Tibial artery (tissue), 4 donors: Measurements from ENCODE around the gene APLP2.
"Not testable (repeated sequence)": the region's sequence is repeated elsewhere in the genome, so short reads cannot be mapped to it uniquely, and the experiment has no call there.

Source experiments
- DNase-seq, 2 donors: peaks; one replicate each; pipeline ENCODE4 v3.0.0-alpha.2; 2019
- H3K27ac ChIP-seq, 2 donors: fragments of 200-600 bp; sonication (generic) in 1 of 2; 1 replicate in 1 of 2; 2 replicates in 1 of 2; pipeline ENCODE4 v1.5.1; 2018 to 2019; ENCODE audit warnings: mild to moderate bottlenecking in 1 of 2
- H3K27me3 ChIP-seq, 2 donors: fragments of 200-600 bp; sonication (generic) in 1 of 2; one replicate each; pipeline versions ENCODE4 v1.5.1 to v1.6.0; 2016 to 2019
- H3K36me3 ChIP-seq, 3 donors: fragments of 200-600 bp; sonication (generic) in 2 of 3; one replicate each; pipeline ENCODE4 v1.5.1; 2016 to 2019; ENCODE audit warnings: mild to moderate bottlenecking in 2 of 3
- H3K4me1 ChIP-seq, 4 donors: fragments of 200-600 bp; sonication (generic) in 2 of 4; 1 replicate in 3 of 4; 2 replicates in 1 of 4; pipeline ENCODE4 v1.5.1; 2016 to 2019
- H3K4me3 ChIP-seq, 2 donors: fragments of 200-600 bp; sonication (generic) in 1 of 2; 1 replicate in 1 of 2; 2 replicates in 1 of 2; pipeline ENCODE4 v1.5.1; 2018 to 2019; ENCODE audit warnings: mild to moderate bottlenecking in 2 of 2
- H3K9me3 ChIP-seq, 3 donors: fragments of 200-600 bp; sonication (generic) in 1 of 3; one replicate each; pipeline ENCODE4 v1.5.1; 2016 to 2019
- intact Hi-C: fragments of 100-400 bp; cut with DNase I; formaldehyde crosslinking; loops from one replicate; pipeline ENCODE4 v1.15.0; 2023; ENCODE audit warnings: low total_unique reads
- TF ChIP-seq, protein P1 (sequence below), 2 experiments: fragments of 200-600 bp in 1 of 2; fragments of 450-650 bp in 1 of 2; IDR thresholded peaks; one replicate each; pipeline ENCODE4 v1.5.1; 2017 to 2019; ENCODE audit warnings: antibody characterized with exemption in 2 of 2, mild to moderate bottlenecking in 1 of 2, moderate library complexity in 1 of 2

The APLP2 gene

GRCh38 chr11:130102301-130103249, 32.9 kb downstream of the APLP2 start:
- Histone ChIP-seq H3K4me3 (no peak overlapping the region), H3K36me3 (no peaks in the 10 kb centered on the region), H3K9me3 (no peaks in the 10 kb centered on the region), H3K4me1 (peaks cover 0 to 36% (median 20%) of the 10 kb centered on the region in 4 donors), H3K27ac (peak overlapping the region in 1 of 2 donors; percentile 11), H3K27me3 (no peaks in the 10 kb centered on the region)
- intact Hi-C loops: no loop called here
- no peak for DNase-seq
- TF ChIP-seq, protein P1, sequence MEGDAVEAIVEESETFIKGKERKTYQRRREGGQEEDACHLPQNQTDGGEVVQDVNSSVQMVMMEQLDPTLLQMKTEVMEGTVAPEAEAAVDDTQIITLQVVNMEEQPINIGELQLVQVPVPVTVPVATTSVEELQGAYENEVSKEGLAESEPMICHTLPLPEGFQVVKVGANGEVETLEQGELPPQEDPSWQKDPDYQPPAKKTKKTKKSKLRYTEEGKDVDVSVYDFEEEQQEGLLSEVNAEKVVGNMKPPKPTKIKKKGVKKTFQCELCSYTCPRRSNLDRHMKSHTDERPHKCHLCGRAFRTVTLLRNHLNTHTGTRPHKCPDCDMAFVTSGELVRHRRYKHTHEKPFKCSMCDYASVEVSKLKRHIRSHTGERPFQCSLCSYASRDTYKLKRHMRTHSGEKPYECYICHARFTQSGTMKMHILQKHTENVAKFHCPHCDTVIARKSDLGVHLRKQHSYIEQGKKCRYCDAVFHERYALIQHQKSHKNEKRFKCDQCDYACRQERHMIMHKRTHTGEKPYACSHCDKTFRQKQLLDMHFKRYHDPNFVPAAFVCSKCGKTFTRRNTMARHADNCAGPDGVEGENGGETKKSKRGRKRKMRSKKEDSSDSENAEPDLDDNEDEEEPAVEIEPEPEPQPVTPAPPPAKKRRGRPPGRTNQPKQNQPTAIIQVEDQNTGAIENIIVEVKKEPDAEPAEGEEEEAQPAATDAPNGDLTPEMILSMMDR (IDR thresholded peaks at IDR 0.05): no peak

DNA sequence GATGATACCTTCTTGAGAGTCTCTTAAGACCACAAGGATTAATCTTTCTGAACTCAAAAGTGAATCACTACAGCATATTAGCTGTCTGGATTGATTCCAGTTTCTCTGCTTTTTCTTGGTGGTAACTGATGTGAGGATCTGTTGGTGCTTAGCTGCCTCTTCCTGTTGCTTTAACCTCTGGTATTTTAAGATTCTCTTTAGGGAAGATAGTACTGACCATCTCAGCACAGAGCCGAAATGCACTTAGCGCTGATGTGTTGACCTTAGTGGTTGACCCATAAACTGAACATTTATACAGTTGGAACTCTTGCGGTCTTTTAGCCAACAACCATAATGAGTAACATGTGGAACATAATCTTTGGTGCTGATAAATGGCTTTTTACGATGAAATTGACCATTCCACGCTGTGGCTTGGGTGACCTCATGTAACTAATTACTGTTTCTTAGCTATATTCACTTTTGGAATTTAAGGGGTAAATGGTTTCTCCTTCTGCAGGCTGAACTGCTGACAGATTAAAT, 33.7 kb downstream of the APLP2 start:
- Histone ChIP-seq H3K4me3 (no peak overlapping the region), H3K9me3 (no peaks in the 10 kb centered on the region), H3K27ac (peak overlapping the region in 1 of 2 donors; percentile 11), H3K27me3 (no peaks in the 10 kb centered on the region), H3K36me3 (no peaks in the 10 kb centered on the region), H3K4me1 (peaks cover 0 to 36% (median 20%) of the 10 kb centered on the region in 4 donors)
- intact Hi-C loops: no loop called here
- TF ChIP-seq, protein P1 (IDR thresholded peaks at IDR 0.05): no peak
- no peak for DNase-seq

- Histone ChIP-seq H3K27ac (no peak overlapping the region), H3K36me3 (peaks cover 9 to 18% (median 15%) of the 10 kb centered on the region in 3 donors), H3K4me1 (peaks cover 0 to 22% (median 15%) of the 10 kb centered on the region in 4 donors), H3K27me3 (no peaks in the 10 kb centered on the region), H3K9me3 (no peaks in the 10 kb centered on the region), H3K4me3 (no peak overlapping the region)
- TF ChIP-seq, protein P1 (IDR thresholded peaks at IDR 0.05): no peak
- DNase-seq: no peak
- intact Hi-C loops: no loop called here
These were observed 36.7 kb downstream of the APLP2 start for GRCh38 chr11:130106381-130106780.

GRCh38 chr11:130108671-130109070, 39.0 kb downstream of the APLP2 start:
- H3K27me3 ChIP-seq, H3K4me3 ChIP-seq, DNase-seq, H3K9me3 ChIP-seq, intact Hi-C loops, H3K27ac ChIP-seq, H3K4me1 ChIP-seq: not testable (repeated sequence)
- peaks cover 10 to 34% (median 23%) of the 10 kb centered on the region in 3 donors for H3K36me3 ChIP-seq

DNA sequence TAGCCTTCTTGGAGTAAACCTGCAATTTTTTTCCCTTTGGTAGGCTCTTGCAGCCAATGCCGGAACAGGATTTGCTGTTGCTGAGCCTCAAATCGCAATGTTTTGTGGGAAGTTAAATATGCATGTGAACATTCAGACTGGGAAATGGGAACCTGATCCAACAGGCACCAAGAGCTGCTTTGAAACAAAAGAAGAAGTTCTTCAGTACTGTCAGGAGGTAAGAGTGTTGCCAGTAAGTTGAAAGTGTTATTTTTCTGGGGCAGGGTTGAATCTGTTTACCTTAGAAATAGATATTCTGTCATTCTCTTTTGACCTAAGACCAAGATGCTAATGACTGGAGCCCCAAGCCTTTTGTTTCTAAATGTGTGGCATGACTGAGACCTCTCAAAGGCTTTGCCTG, 39.7 kb downstream of the APLP2 start:
- Histone ChIP-seq H3K9me3 (no peaks in the 10 kb centered on the region), H3K4me3 (no peak overlapping the region), H3K36me3 (peaks cover 10 to 34% (median 23%) of the 10 kb centered on the region in 3 donors), H3K27me3 (no peaks in the 10 kb centered on the region), H3K4me1 (no peaks in the 10 kb centered on the region), H3K27ac (no peak overlapping the region)
- intact Hi-C loops: no loop called here
- DNase-seq: no peak
- TF ChIP-seq, protein P1 (IDR thresholded peaks at IDR 0.05): no peak
